GM18499 (cell line): ENCODE results near the gene BCAR1.
"Not testable (repeated sequence)": the region's sequence is repeated elsewhere in the genome, so short reads cannot be mapped to it uniquely, and the experiment has no call there.

Experiments
- ATAC-seq: cut with Tn5 transposase; IDR thresholded peaks from one replicate; pipeline ENCODE4 v1.9.1; 2021; ENCODE audit warnings: moderate number of reproducible peaks; ENCODE audit not compliant: insufficient read depth, unreplicated experiment

The BCAR1 gene

DNA sequence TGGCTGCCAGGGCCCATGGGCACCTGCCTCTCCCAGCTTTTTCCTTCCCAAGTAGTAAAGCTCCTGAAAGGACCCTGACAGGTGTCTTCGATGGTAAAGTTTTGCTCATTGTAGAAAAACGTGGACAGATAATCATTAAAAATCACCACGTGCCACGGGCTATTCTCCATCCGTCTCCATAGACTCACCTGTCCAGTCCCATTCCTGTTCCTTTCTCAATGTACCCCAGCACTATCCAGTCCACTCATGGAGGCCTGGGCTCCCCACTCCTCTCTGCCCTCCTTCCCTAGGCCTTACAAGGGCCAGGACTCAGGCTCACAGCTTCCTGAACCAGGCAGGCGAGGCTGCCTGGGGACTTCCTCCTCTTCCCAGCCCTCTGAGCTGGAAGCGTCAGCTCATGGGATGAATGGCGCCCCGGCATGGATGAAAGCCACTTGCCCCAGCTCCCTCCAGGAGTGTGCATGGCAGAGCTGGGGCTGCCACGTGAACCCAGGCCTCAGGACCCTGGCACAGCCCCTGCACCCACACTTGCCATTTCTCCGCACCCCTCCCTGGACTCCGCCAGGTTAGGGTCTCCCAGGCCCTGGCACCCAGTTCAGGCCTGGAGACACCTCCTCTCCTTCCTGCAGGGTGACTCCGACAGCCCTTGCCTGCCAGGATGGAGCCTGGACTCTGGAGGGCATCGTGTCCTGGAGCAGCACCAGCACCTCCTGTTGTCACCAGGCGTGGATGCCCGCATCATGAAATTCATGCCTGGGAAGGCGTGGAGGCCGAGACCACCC lies 23.9 kb downstream of the BCAR1 start:
- ATAC-seq, result no peak

- no peak for ATAC-seq
These were observed 24.7 kb downstream of the BCAR1 start for GRCh38 chr16:75226550-75227360.

DNA sequence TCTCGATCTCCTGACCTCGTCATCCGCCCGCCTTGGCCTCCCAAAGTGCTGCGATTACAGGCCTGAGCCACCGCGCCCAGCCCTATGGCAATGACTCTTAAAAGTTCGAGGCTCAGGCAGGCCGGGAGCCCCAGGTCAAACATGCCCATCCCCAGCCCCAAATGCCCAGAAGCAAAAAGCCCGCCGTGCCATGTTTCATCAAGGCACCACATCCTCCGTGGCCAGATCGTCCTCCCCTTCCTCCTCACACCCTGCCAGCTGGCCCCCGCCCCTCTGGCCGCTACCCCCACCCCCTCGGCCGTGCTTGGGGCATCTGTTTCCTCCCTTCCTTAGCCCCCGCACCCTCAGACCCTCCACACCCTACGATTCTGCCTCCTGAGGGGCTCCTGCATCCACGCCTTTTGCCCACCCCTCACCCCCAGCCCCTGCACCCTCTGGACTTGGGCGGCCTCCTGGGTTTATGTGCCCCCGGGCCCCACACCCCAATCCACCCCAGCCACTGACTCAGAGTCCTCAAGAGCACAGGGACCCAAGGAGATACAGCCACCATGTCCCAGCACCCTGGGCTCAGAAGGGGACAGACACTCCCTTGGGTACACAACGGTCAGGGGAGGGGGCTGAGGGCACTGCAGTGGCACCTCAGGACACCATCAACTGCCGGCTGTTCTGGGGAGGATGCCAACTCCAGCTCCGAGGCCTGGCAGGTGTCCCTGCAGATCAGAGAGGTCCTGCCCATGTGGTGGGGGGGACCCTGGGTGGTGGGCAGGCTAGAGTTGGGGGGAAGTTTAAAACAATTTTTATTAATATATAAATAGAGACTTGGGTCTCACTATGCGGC lies 25.5 kb downstream of the BCAR1 start:
- no peak for ATAC-seq

GRCh38 chr16:75225092-75225491 lies 26.3 kb downstream of the BCAR1 start:
- no peak for ATAC-seq

GRCh38 chr16:75224306-75225082 lies 26.9 kb downstream of the BCAR1 start:
- no peak for ATAC-seq

- ATAC-seq, result not testable (repeated sequence)
These were observed 28.3 kb downstream of the BCAR1 start for GRCh38 chr16:75223129-75223528.

- no peak for ATAC-seq
These were observed 29.1 kb downstream of the BCAR1 start for GRCh38 chr16:75222271-75222783.

- ATAC-seq, result peak; percentile 41
These were observed 31.6 kb downstream of the BCAR1 start for GRCh38 chr16:75219838-75220237.

DNA sequence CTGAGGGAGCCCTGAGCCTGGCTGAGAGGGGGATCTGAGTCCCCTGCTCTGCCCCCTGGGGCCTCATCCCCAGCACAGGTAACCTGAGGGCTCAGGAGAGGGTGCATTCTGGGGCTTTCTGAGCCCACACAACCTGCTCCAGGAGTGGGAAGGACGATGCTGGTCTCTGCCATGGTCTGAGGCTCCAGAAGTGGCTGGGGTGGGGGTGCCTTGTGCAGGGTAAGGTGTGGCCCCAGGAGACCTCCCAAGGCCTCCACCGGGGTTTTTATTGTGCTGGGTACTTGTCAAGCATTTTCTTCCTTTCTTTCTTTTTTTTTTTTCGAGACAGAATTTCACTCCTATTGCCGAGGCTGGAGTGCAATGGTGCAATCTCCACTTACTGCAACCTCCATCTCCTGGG lies 32.3 kb downstream of the BCAR1 start:
- no peak for ATAC-seq

GRCh38 chr16:75218256-75219076 lies 33.0 kb downstream of the BCAR1 start, which contains the start of gene CTRB1:
CTRB1 (plus strand) TSS chr16:75218988; CDS start chr16:75219008, 20 bp downstream.
- ATAC-seq, result no peak

- ATAC-seq, result no peak
These were observed 34.0 kb downstream of the BCAR1 start for GRCh38 chr16:75217389-75217851.

DNA sequence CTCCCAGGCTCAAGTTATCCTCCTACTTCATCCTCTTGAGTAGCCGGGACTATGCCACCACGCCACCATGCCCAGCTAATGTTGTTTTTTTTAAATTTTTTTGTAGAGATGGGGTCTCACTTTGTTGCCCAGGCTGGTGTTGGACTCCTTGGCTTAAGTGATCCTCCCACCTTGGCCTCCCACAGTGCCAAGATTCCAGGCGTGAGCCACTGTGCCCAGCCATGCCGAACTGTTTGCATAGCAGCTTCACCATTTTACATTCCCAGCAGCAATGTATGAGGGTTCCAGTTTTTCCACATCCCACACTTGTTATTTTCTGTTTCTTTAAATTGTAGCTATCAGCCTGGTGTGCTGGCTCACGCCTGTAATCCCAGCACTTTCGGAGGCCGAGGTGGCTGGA lies 34.8 kb downstream of the BCAR1 start:
- no peak for ATAC-seq

- ATAC-seq, result no peak
These were observed 35.3 kb downstream of the BCAR1 start for GRCh38 chr16:75216127-75216526.

GRCh38 chr16:75211286-75211685 lies 40.1 kb downstream of the BCAR1 start:
- not testable (repeated sequence) for ATAC-seq

- no peak for ATAC-seq
These were observed 41.5 kb downstream of the BCAR1 start for GRCh38 chr16:75209944-75210343.

DNA sequence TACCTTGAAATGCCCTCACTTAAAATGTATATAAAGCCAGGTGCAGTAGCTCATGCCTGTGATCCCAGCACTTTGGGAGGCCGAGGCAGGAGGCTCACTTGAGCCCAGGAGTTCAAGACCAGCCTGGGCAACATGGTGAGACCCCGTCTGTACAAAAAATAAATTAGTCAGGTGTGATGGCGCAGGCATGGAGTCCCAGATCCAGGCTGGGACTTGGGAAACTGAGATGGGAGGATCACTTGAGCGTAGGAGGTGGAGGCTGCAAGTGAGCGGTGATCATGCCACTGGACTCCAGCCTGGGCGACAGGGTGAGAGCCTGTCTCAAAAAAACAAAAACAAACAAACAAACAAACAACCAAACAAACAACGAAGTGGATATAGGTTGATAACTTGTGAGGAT lies 41.9 kb downstream of the BCAR1 start:
- ATAC-seq, result not testable (repeated sequence)

DNA sequence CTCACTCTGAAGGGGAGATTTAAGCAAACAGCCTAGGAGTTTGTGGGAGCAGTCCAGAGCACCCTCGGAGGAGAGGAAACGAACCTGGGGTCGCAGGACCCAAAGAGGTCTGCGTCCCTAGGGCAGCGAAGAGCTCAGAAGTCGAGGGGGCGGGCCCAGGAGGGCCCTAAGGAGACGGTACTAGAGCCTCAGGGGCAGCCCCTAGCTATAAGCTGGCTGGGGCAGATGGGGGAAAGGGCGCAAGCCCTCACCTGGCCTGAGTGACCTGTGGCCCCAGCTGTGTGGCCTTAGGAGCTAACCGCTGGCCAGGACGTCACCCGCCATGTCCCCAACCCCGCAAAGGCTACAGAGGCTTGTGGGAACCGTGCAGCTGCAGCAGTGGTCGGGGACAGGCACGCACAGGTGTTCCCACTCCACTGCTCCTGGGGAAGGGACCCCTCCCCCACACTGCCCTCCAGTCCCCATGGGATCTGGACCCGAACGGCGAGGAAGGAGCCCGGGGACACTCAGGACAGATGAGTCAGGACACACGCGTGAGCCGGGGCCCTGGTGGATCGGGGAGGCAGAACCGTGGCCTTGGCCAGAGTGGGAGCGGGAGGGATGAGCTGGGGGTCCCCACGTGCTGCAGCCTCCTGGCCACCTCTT lies 42.4 kb downstream of the BCAR1 start:
- no peak for ATAC-seq

- ATAC-seq, result no peak
These were observed 43.1 kb downstream of the BCAR1 start for GRCh38 chr16:75208242-75208825.
